Measurements from ENCODE around the gene AUTS2.

DNA sequence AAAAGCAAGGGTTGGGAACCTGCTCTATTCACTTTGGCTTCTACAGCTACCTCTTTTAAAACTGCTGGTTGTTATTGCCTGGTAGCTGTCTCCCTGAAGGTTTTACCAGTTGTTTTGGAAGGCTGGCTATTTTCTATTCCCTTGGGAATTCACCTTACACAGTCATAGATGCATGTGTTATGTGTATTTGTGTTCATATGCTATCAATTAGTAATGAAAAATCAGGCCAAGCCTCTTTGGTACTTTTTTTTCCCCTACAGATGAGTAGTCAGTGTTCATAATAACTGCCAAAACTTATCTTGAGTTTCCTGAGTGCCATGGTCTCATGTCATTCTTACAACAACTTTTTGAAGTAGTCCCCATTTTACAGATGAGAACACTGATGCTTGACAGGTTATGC is 795.7 kb downstream of the AUTS2 start:
- TF ChIP-seq, protein P1, sequence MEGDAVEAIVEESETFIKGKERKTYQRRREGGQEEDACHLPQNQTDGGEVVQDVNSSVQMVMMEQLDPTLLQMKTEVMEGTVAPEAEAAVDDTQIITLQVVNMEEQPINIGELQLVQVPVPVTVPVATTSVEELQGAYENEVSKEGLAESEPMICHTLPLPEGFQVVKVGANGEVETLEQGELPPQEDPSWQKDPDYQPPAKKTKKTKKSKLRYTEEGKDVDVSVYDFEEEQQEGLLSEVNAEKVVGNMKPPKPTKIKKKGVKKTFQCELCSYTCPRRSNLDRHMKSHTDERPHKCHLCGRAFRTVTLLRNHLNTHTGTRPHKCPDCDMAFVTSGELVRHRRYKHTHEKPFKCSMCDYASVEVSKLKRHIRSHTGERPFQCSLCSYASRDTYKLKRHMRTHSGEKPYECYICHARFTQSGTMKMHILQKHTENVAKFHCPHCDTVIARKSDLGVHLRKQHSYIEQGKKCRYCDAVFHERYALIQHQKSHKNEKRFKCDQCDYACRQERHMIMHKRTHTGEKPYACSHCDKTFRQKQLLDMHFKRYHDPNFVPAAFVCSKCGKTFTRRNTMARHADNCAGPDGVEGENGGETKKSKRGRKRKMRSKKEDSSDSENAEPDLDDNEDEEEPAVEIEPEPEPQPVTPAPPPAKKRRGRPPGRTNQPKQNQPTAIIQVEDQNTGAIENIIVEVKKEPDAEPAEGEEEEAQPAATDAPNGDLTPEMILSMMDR (IDR thresholded peaks at IDR 0.05 in 8 of 11, conservative IDR thresholded peaks at IDR 0.05 in 3 of 11): no peak
- TF ChIP-seq POLR2A (IDR thresholded peaks at IDR 0.05) (no peak), POLR2AphosphoS5 (IDR thresholded peaks at IDR 0.05) (no peak)

All from spleen (tissue), 7 donors.